ENCODE measurements around the gene CDH4. TPM values are rescaled to one million over a fixed set of nuclear protein-coding genes. Genes with fewer than 3 reads are reported as not detected.

CDH4 gene
- total and polyA plus RNA-seq, 2 of the 8 experiments (the other 6 are each of a cell fraction or from before 2014, with no cell fraction given), result 4.3 to 7.9 TPM

DNA sequence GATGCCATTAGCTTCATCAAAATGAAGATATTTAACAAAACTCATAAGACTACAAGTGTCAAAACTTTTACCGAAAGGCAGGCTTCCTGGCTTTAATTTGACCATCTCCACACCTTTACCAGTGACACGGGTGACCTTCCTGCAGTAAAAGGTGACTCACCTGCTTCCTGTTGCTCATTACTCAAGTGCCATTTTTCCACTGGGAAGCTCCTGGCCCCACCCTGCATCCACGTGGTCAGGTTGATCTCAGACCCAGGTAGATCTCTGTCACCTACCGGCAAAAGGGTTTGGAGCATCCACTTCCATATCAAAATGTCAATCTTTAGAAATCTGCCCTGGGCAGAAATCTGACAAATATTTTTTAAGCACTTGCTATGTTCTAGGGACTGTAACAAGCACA, 31.9 kb upstream of the CDH4 start:
- POLR2A ChIA-PET (ENCODE audit: partially characterized antibody), result no interaction called here
- Histone ChIP-seq H3K9me3 (ENCODE audit: insufficient read depth in 2 of 2, low read depth in 1 of 2, low read length in 1 of 2) (peaks cover 0 to 5% of the 10 kb centered on the region in 2 experiments; a peak in 1 of 4 replicates), H3K27me3 (replicated peaks in 1 of 4; ENCODE audit: control insufficient read depth in 3 of 4, extremely low read depth in 1 of 4, insufficient read depth in 3 of 4, low read length in 3 of 4) (peaks cover 4 to 42% (median 20%) of the 10 kb centered on the region in 4 experiments), H2BK12ac (ENCODE audit: low read depth, low read length) (no peak overlapping the region), H2BK20ac (ENCODE audit: low read length) (no peak overlapping the region), H3K23ac (ENCODE audit: insufficient read length) (no peak overlapping the region), H3K79me1 (ENCODE audit: low read depth, low read length) (no peaks in the 10 kb centered on the region), H2BK15ac (ENCODE audit: low read length) (no peak overlapping the region), H4K8ac (ENCODE audit: extremely low read depth, insufficient read depth, low read length) (no peak overlapping the region), H3K36me3 (ENCODE audit: control insufficient read depth in 2 of 4, insufficient read depth in 4 of 4, low read length in 3 of 4) (no peaks in the 10 kb centered on the region), H3K18ac (ENCODE audit: extremely low read depth, low read length) (no peak overlapping the region), H4K91ac (replicated peaks; ENCODE audit: insufficient read length, low read length) (no peak overlapping the region), H3K14ac (ENCODE audit: insufficient read length) (no peak overlapping the region), H3K4me1 (replicated peaks in 1 of 4; ENCODE audit: control insufficient read depth in 3 of 4, insufficient read depth in 4 of 4, low read length in 3 of 4) (no peaks in the 10 kb centered on the region), H3K4ac (replicated peaks; ENCODE audit: insufficient read length, low read depth, low read length) (no peak overlapping the region), H3K56ac (replicated peaks; ENCODE audit: insufficient read length, low read depth, low read length) (no peak overlapping the region), H3K9ac (replicated peaks in 1 of 4; ENCODE audit: extremely low read depth in 1 of 4, low read depth in 3 of 4, low read length in 3 of 4) (no peak overlapping the region), H3K4me2 (ENCODE audit: insufficient read depth in 1 of 2, low read depth in 2 of 2, low read length in 2 of 2) (no peak overlapping the region), H3K4me3 (ENCODE audit: extremely low read depth in 1 of 4, insufficient read depth in 2 of 4, low read depth in 3 of 4, low read length in 4 of 4) (no peak overlapping the region), H2AK5ac (ENCODE audit: low read depth, low read length) (no peak overlapping the region), H2AFZ (ENCODE audit: low read length) (no peak overlapping the region), H2BK5ac (ENCODE audit: low read depth, low read length) (no peak overlapping the region), H3K23me2 (ENCODE audit: low read depth, low read length) (no peaks in the 10 kb centered on the region; the same call in 1 of the 2 replicates), H4K5ac (ENCODE audit: insufficient read length, low read depth, low read length) (no peak overlapping the region), H2BK120ac (replicated peaks; ENCODE audit: low read depth, low read length) (no peak overlapping the region), H3K27ac (ENCODE audit: low read depth, low read length) (no peak overlapping the region), H4K20me1 (replicated peaks in 1 of 2; ENCODE audit: control insufficient read depth in 1 of 2, insufficient read depth in 2 of 2, low read length in 2 of 2) (no peaks in the 10 kb centered on the region), H3K79me2 (ENCODE audit: control insufficient read depth in 1 of 2, insufficient read depth in 2 of 2, low read length in 2 of 2) (peaks cover 0 to 4% of the 10 kb centered on the region in 2 experiments; a peak in 1 of 4 replicates)
- CTCF ChIA-PET (ENCODE audit: partially characterized antibody), result interaction anchor here (0.8 kb wide), 1 partner anchor 23 kb away, joined by 3 read pairs; no protein-coding TSS in a partner anchor
- DNase-seq (ENCODE audit: low read depth in 1 of 2, low spot score in 2 of 2), result no peak
- 92% methylated on average over 4 of the region's 4 CpGs; no CpG with 5 or more reads in 1 of the 2 experiments for WGBS, 2 experiments (ENCODE audit: extremely low coverage in 1 of 2, insufficient coverage in 1 of 2, insufficient read length in 1 of 2, insufficient replicate concordance in 2 of 2, low coverage in 1 of 2, low lambda C conversion rate in 2 of 2, missing lambda C conversion rate in 1 of 2)
- no peak for FAIRE-seq
- TF ChIP-seq, protein P1, sequence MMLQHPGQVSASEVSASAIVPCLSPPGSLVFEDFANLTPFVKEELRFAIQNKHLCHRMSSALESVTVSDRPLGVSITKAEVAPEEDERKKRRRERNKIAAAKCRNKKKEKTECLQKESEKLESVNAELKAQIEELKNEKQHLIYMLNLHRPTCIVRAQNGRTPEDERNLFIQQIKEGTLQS (IDR thresholded peaks at IDR 0.05; ENCODE audit: insufficient read depth, low read depth, low read length), result no peak
- TF ChIP-seq SUZ12 (IDR thresholded peaks at IDR 0.05; ENCODE audit: low read length) (no peak), EZH2 (IDR thresholded peaks at IDR 0.05; ENCODE audit: low read depth, low read length, severe bottlenecking) (no peak)

Data from H1 (cell line).